Type B pancreatic cell (in vitro differentiated cells): ENCODE results near the gene MCFD2. TPM values are rescaled to one million over a fixed set of nuclear protein-coding genes. Genes with fewer than 3 reads are reported as not detected.

ENCODE experiments used
- DNase-seq: peaks from one replicate; pipeline ENCODE4 v3.0.0; 2021; ENCODE audit warnings: mixed read lengths; ENCODE audit not compliant: unreplicated experiment; ENCODE audit errors: extremely low spot score
- H3K27ac Mint-ChIP-seq: 2 replicates; pipeline ENCODE4 v1.8.0; 2021; ENCODE audit warnings: mild to moderate bottlenecking, mixed read lengths
- H3K27me3 Mint-ChIP-seq: 2 replicates; pipeline ENCODE4 v1.8.0; 2021; ENCODE audit warnings: mixed read lengths
- H3K36me3 Mint-ChIP-seq: 2 replicates; pipeline ENCODE4 v1.8.0; 2021; ENCODE audit warnings: mixed read lengths
- H3K4me1 Mint-ChIP-seq: one replicate; pipeline ENCODE4 v1.8.0; 2021; ENCODE audit warnings: mixed read lengths; ENCODE audit not compliant: unreplicated experiment
- H3K4me3 Mint-ChIP-seq: 2 replicates; pipeline ENCODE4 v1.8.0; 2021; ENCODE audit warnings: mild to moderate bottlenecking, mixed read lengths
- H3K9me3 Mint-ChIP-seq: 2 replicates; pipeline ENCODE4 v1.8.0; 2021; ENCODE audit warnings: mixed read lengths
- CTCF ChIP-seq: fragments of 200-600 bp; sonication (generic); conservative IDR thresholded peaks from 2 replicates; pipeline ENCODE4 v1.5.0; 2021; ENCODE audit warnings: antibody characterized with exemption, mild to moderate bottlenecking
- total RNA-seq: library from RNA; stranded (reverse); gene quantifications from 2 replicates; pipeline ENCODE4 v1.2.1, GENCODE V29; 2021; ENCODE audit warnings: low replicate concordance

The MCFD2 gene
- total RNA-seq, 1 donor from 2014 or later: 72.4 TPM

- Mint-ChIP-seq H3K4me3 (no peak overlapping the region), H3K27me3 (no peaks in the 10 kb centered on the region), H3K27ac (no peak overlapping the region), H3K36me3 (no peaks in the 10 kb centered on the region), H3K4me1 (peaks cover 7% of the 10 kb centered on the region), H3K9me3 (no peaks in the 10 kb centered on the region)
- TF ChIP-seq CTCF: no peak
- DNase-seq: no peak
Measured at GRCh38 chr2:46875226-46875899, 40.2 kb downstream of the MCFD2 start.

- DNase-seq: no peak
- Mint-ChIP-seq H3K27me3 (no peaks in the 10 kb centered on the region), H3K4me1 (peaks cover 10% of the 10 kb centered on the region), H3K9me3 (no peaks in the 10 kb centered on the region), H3K27ac (no peak overlapping the region), H3K4me3 (no peak overlapping the region), H3K36me3 (no peaks in the 10 kb centered on the region)
- no peak for TF ChIP-seq CTCF
Measured at GRCh38 chr2:46874236-46874929, 41.2 kb downstream of the MCFD2 start.

- Mint-ChIP-seq H3K27me3 (no peaks in the 10 kb centered on the region), H3K4me3 (no peak overlapping the region), H3K27ac (no peak overlapping the region), H3K4me1 (peaks cover 13% of the 10 kb centered on the region), H3K9me3 (no peaks in the 10 kb centered on the region), H3K36me3 (no peaks in the 10 kb centered on the region)
- DNase-seq: no peak
- no peak for TF ChIP-seq CTCF
Measured at GRCh38 chr2:46873604-46874068, 42.0 kb downstream of the MCFD2 start.

- DNase-seq: no peak
- Mint-ChIP-seq H3K36me3 (no peaks in the 10 kb centered on the region), H3K9me3 (no peaks in the 10 kb centered on the region), H3K27me3 (peaks cover under 1% of the 10 kb centered on the region), H3K4me3 (no peak overlapping the region), H3K4me1 (peaks cover 13% of the 10 kb centered on the region), H3K27ac (no peak overlapping the region)
- no peak for TF ChIP-seq CTCF
Measured at GRCh38 chr2:46872902-46873603, 42.6 kb downstream of the MCFD2 start.

GRCh38 chr2:46871976-46872381 lies 43.6 kb downstream of the MCFD2 start:
- H3K4me1 Mint-ChIP-seq: peaks cover 13% of the 10 kb centered on the region
- peaks cover 3% of the 10 kb centered on the region for H3K27me3 Mint-ChIP-seq
- no peak for TF ChIP-seq CTCF
- H3K27ac Mint-ChIP-seq: no peak overlapping the region
- no peak for DNase-seq
- H3K9me3 Mint-ChIP-seq: no peaks in the 10 kb centered on the region
- H3K36me3 Mint-ChIP-seq: no peaks in the 10 kb centered on the region
- no peak overlapping the region for H3K4me3 Mint-ChIP-seq
